ENCODE data around the gene RAB38.

The RAB38 gene

DNA sequence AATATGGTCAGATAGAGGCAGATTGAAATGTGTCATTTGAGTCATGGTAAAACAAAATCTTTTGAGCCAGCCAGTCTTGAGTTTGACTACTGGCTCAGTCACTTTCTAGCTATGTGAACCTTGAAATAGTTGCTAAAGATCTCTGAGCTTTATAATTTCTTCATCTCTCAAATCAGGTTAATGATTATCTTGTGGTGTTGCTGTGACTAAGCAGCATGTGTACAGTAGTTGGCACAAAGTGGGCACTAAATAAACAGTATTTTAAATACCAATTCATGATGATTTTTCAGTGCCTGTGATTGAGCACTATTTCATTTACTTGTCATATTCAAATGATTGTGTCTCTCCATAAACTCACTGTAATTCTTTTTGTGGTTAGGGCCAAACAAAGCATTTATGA lies 70.8 kb downstream of the RAB38 start:
- FAIRE-seq (peak; percentile 94), DNase-seq (ENCODE audit: low spot score) (peak; percentile 89)

DNA sequence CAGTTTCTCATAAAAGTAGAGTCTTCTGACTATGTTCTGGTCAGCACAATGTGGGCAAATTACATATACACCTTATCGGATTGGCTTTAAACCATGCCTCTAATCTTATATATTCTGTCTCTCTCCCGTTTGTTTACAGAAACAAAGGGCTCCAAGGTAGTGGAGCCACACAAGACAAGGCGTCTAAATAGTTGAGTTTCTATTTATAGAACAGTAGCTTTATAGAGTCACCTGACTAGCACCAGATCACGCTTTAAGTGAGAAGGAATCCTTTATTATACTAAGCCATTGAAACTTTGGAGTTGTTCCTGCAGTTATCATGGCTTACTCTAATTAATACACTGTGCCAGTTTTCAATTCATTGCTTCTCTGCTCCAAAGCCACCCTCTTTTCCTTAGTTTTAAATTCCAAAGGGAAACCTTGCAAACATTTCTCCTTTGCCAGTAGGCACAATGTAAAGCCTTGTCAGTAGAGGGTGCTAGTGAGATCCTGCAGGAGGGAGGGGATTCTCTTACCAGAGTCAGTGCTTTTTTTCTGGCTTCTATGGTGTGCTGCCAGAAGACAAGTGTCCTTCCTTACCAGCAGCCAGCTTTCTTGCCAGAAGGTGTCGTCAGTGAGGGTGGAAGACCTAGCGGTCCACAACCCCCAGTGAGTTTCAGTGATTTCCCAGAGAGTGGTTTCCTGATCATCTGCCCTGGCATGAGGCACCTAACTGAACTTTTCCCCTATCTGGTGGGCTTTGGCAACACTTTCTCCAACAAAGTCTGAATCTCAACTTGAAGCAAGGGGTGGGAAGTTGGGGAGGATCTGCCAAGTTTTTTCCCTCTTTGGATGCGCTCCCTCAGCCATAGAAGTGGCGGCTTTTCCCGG lies 71.7 kb downstream of the RAB38 start:
- DNase-seq (ENCODE audit: low spot score) = peak; percentile 75
- peak; percentile 66 for FAIRE-seq

DNA sequence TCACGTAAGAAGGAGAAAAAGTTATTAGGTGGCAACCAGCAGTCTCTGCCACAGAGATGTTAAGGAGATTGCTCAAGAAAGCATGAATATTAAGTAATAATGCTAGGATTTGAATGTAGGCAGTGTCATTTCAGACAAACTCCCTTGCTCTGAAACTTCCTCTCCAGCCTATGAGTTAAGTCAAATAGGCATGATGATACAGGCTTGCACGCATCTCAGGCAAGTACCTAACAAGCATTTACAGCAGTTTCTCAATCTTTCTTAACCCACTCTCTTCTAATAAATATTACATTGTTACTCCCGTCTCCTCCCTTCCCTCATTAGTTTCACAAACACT lies 72.7 kb downstream of the RAB38 start:
- FAIRE-seq = no peak
- no peak for DNase-seq (ENCODE audit: low spot score)

DNA sequence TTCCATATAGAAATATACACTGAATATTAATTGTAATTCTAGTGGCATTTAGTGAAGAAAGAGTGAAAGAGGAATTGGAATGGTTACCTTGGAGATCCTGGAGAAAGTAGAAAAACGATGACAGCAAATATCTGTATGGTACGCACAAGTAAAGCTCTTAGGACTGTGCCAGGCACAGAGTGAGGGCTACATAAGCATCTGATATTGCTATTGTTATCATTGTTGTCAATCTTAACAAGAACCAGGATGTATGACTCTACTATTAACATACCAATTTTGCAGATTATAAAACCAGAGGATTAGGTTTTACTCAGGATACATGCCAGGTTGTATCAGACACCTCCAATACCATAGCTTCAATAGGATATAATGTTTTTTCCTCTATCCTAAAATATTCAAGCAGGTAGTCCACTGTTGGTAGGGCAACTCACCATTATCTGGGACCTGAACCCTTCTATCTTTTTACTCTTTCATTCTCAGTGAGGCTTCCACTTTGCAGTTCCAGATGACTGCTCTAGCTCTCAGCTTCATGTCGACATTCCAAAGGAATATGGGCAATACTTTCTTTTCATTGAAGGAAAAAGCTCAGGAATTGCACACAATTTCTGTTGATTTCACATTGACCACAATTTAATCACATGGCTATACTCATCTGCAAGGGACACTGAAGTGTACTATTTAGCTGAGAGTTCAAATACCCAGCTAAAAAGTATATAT lies 73.2 kb downstream of the RAB38 start:
- no peak for FAIRE-seq

DNA sequence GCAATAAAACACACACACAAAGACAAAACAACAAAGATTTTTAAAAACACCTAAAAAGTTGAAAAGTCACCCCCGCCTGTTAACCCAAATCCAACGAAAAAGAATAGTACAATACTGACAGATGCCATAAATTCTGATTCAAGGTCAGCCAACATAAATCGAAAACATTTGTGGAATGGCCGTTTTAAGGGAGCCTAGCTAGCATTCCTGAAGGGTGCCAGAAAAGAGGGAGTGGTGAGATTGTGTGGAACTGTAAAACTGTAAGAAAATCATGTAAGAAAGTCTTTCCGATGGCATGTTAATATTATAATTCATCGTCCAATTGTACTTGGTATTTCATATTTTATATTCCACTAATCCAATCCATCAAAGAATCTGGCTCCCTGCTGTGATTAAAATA lies 75.1 kb downstream of the RAB38 start:
- no peak for DNase-seq (ENCODE audit: low spot score)
- FAIRE-seq = no peak

More for the DNA sequence above, 73.2 kb downstream of the RAB38 start:
- DNase-seq (ENCODE audit: low spot score) = peak; percentile 6

GRCh38 chr11:88098289-88098688 lies 77.0 kb downstream of the RAB38 start:
- DNase-seq (ENCODE audit: low spot score) = no peak
- FAIRE-seq = no peak

DNA sequence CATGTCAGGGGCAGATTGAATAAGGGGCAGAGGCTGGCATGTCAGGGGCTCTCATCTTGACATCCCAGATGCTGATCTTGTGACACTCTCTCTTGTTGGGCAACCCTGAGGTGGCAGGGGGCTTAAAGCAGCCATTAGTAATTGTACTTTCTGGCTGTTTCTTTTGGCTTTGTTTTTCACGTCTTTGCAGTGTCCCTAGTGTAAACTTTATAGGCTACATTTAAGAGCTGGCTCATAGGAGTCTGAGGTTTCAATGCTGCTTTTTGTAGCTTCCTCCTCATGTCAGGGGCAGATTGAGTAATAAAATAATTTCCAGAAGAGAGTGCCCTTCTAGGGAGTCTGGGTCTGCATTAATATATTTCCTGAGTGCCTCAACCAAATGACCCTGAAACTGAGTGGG lies 86.1 kb downstream of the RAB38 start:
- FAIRE-seq = no peak

GRCh38 chr11:88087337-88087736 lies 87.9 kb downstream of the RAB38 start:
- FAIRE-seq = no peak
- DNase-seq (ENCODE audit: low spot score) = no peak

More for the DNA sequence above, 86.1 kb downstream of the RAB38 start:
- DNase-seq (ENCODE audit: low spot score) = no peak

- DNase-seq (ENCODE audit: low spot score) (no peak), FAIRE-seq (no peak)
Observed at GRCh38 chr11:88086297-88086696, 88.9 kb downstream of the RAB38 start.

DNA sequence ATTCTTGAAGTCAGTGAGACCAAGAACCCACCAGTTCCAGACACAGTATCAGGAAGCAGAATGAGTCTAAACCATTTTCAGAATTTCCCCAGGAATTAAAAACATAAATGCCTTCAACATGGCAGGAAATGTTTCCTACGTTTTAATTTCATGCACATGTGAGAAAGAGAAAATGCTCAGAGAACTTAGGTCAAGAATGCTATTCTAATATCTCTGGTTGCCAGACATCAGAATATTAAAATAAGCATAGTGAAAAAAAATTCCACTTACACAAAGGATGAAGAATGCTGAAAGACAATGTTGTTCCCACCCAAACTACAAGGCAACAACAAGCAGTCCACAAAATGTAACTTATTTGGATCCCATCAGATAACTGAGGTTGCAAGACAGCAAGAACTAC lies 104.8 kb downstream of the RAB38 start:
- DNase-seq (ENCODE audit: low spot score) (no peak), FAIRE-seq (no peak)

- DNase-seq (ENCODE audit: low spot score) (no peak), FAIRE-seq (no peak)
Observed at GRCh38 chr11:88068848-88069554, 106.2 kb downstream of the RAB38 start.

- DNase-seq (ENCODE audit: low spot score) = no peak
- FAIRE-seq = no peak
Observed at GRCh38 chr11:88066090-88066489, 109.2 kb downstream of the RAB38 start.

DNA sequence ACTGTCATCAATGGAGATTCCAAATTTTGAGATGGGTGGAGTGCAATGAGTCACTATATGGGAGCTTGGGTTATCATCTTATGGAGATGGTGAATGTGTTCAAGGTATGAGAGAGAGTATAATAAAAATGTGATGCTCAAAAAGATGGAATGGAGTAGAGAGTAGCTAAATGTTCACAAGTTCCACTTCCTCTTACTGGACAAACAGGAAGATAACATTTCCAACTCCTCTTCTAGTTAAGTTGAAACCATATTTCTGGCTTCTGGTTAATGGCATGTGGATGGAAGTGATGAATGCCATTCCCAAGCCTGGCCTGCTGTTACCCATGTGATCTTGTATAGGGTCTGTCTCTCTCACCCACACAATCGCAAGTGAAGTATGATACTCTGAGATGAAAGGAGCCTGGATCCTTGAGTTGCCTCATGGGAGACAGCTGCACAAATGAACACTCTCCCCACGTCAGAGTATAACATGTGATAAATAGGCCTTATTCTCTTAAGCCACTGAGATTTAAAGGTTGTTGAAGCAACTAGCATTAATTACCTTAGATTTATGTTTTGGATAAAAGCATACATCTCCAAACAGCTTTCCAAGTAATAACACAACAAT lies 111.0 kb downstream of the RAB38 start:
- FAIRE-seq = no peak
- no peak for DNase-seq (ENCODE audit: low spot score)

Data from RCC 7860 (cell line).